Heart left ventricle (tissue), 16 donors: ENCODE data around the gene DDX25. TPM values are rescaled to one million over a fixed set of nuclear protein-coding genes. Genes with fewer than 3 reads are reported as not detected.
A peak's percentile ranks its signal among the peaks of the same experiment; 100 is the strongest.

Source experiments
- ATAC-seq, 4 donors: fragments of 200-7000 bp; cut with Tn5 transposase; one replicate each; pipeline ENCODE4 v1.9.1; 2020 to 2022; ENCODE audit warnings: moderate library complexity in 4 of 4, mild to moderate bottlenecking in 3 of 4, moderate number of reproducible peaks in 1 of 4
- DNase-seq, 5 donors: peaks; one replicate each; pipeline ENCODE4 v3.0.0-alpha.2; 2020
- H3K27ac ChIP-seq, 12 donors: fragments of 200-600 bp; sonication (generic) in 4 of 12; one replicate each; pipeline versions ENCODE4 v1.5.0 to v1.8.0; 2016 to 2022; ENCODE audit warnings: mild to moderate bottlenecking in 2 of 12
- H3K27me3 ChIP-seq, 9 donors: fragments of 200-600 bp; sonication (generic) in 2 of 9; one replicate each; pipeline versions ENCODE4 v1.5.1 to v1.8.0; 2016 to 2022; ENCODE audit warnings: mild to moderate bottlenecking in 3 of 9
- H3K36me3 ChIP-seq, 9 donors: fragments of 200-600 bp; sonication (generic) in 2 of 9; one replicate each; pipeline versions ENCODE4 v1.5.0 to v1.8.0; 2018 to 2022; ENCODE audit warnings: mild to moderate bottlenecking in 2 of 9
- H3K4me1 ChIP-seq, 12 donors: fragments of 200-600 bp; sonication (generic) in 4 of 12; one replicate each; pipeline versions ENCODE4 v1.5.0 to v1.8.0; 2016 to 2022; ENCODE audit warnings: mild to moderate bottlenecking in 3 of 12
- H3K4me3 ChIP-seq, 12 donors: fragments of 200-600 bp; sonication (generic) in 4 of 12; one replicate each; pipeline versions ENCODE4 v1.5.0 to v1.8.0; 2017 to 2022; ENCODE audit warnings: mild to moderate bottlenecking in 9 of 12, moderate library complexity in 4 of 12
- H3K9me3 ChIP-seq, 12 donors: fragments of 200-600 bp; sonication (generic) in 4 of 12; one replicate each; pipeline versions ENCODE4 v1.5.0 to v1.8.0; 2016 to 2022; ENCODE audit warnings: mild to moderate bottlenecking in 1 of 12
- CTCF ChIP-seq, 12 donors: fragments of 200-600 bp; sonication (generic) in 4 of 12; IDR thresholded peaks; one replicate each; pipeline versions ENCODE4 v1.5.0 to v1.8.0; 2018 to 2022; ENCODE audit warnings: antibody characterized with exemption in 12 of 12, mild to moderate bottlenecking in 5 of 12
- POLR2A ChIP-seq, 2 donors: fragments of 450-650 bp; IDR thresholded peaks; one replicate each; pipeline ENCODE4 v1.6.1; 2017; ENCODE audit warnings: antibody characterized with exemption in 2 of 2, mild to moderate bottlenecking in 2 of 2, moderate library complexity in 2 of 2
- WGBS, 4 donors: extraction: QIAGEN DNeasy Blood & Tissue Kit in 2 of 4; methylation state at CpG; one replicate each; pipeline versions ENCODE4 v1.1.5 to v1.1.7; 2013 to 2018; 5-methylcytosine and 5-hydroxymethylcytosine counted together
- intact Hi-C, 10 donors: fragments of 100-400 bp; cut with DNase I; formaldehyde crosslinking; loops; one replicate each; pipeline versions ENCODE4 v1.11.1 to v1.14.2; 2022
- polyA plus RNA-seq, 2 donors: library from polyadenylated mRNA; stranded (reverse); fragments of 200-250 nt; gene quantifications; one replicate each; pipeline ENCODE4 v1.2.3, GENCODE V29; 2013
- total RNA-seq, 9 donors: library from RNA; depleted of rRNA in 2 of 9; stranded (reverse); fragments of >200 nt in 2 of 9; fragmentation: NEBNext Ultra II Directional in 3 of 9; extraction: Animal tissue kit (Norgen Biotek cat#: 25700) in 3 of 9; gene quantifications; one replicate each; pipeline versions ENCODE4 v1.1.0 to v1.2.4, GENCODE V29; 2016 to 2023
- donor health status: ischemic (EF 13 %, LVEDD 7.1; RV severe dilation, severe dysfunction).
- donor health status: healthy with polysubstance abuse.
- donor health status: DM: no; HTN: yes; CAD: no.
- donor health status: DM: no; HTN: no; CAD: no.
- donor health status: ischemic (EF 25% LVEDD 6.9; RV normal size, moderate dysfunction).
- donor health status: ischemic (EF 25% LVEDD 5.7; RV mildly dilated, moderate dysfunction).
- donor health status: healthy.
- donor health status: DM: yes; HTN: yes; CAD: no.
- donor health status: ischemic (EF 35%, LVEDD 5.7; RV mildly dilated, moderate dysfunction).
- donor health status: nonischemic (EF 11% LVEDD 7.7; RV severe dilation, severe dysfunction).
- donor health status: DM: yes; HTN: yes; CAD: no.
- donor health status: PGD.
- donor health status: ischemic (EF 29% LVEDD 5.4; RV normal size, mild dysfunction).
- donor health status: nonischemic (EF 23%, LVEDD 6.1; RV moderate dilation, normal function).

DDX25 gene
- total and polyA plus RNA-seq, 11 donors, result not detected

GRCh38 chr11:125946712-125947418, 42.6 kb downstream of the DDX25 start:
- DNase-seq, result no peak
- Histone ChIP-seq H3K27me3 (peaks cover 0 to 7% (median 0%) of the 10 kb centered on the region in 9 donors), H3K4me3 (no peak overlapping the region), H3K4me1 (peaks cover 3 to 25% (median 17%) of the 10 kb centered on the region in 12 donors), H3K9me3 (no peaks in the 10 kb centered on the region), H3K27ac (no peak overlapping the region), H3K36me3 (no peaks in the 10 kb centered on the region)
- WGBS, 4 donors, result 92 to 97% (median 94%) methylated on average over 13 to 14 of the region's 14 CpGs
- ATAC-seq, result no peak
- intact Hi-C loops, result loop anchor here in 2 of 10 donors (10.0 kb wide), 1 partner anchor 108 kb away; no protein-coding TSS in a partner anchor
- TF ChIP-seq CTCF (IDR thresholded peaks at IDR 0.05), result no peak
- no peak for TF ChIP-seq POLR2A (IDR thresholded peaks at IDR 0.05)

DNA sequence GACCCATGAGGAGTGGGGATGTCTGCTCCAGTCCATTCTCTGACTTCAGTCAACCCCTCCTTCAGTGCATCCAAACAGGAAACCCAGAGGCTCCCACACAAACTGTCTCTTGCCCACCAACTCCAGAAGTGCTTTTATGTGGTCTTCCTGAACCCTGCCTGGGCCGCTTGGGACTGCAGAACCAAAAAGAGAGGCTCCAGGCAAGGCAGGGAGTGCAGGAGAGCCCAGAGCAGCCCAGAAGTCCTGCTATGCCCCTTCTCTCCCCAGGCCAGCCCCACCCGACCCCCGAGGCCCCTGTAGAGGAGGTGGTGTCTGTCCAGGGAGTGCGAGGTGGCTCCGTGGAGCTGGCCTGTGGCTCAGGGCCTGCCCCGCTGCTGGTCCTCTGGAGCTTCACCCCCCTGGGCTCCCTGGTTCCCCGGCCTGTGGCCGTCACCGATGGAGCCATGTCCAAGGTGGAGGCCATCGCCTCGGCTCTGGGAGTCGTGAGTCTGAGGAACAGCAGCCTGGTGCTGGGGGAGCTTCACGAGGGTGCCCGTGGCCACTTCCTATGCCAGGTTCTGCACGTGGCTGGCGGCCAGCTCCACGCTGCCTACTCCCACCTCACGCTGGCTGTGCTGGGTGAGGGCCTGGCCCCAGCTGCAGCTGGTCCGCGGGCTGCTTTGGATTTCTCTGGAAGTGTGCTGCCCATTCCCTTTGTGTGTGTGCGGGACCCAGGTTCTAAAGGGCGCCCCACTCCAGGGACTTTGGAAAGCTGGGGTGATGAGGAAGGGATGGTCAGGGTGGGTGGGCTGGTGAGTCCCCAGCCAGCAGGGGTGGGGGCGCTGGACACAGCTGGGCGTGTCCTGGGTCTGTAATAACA, 43.3 kb downstream of the DDX25 start:
- Histone ChIP-seq H3K36me3 (no peaks in the 10 kb centered on the region), H3K9me3 (no peaks in the 10 kb centered on the region), H3K27ac (no peak overlapping the region), H3K4me3 (no peak overlapping the region), H3K27me3 (peaks cover 0 to 7% (median 0%) of the 10 kb centered on the region in 9 donors), H3K4me1 (peaks cover 3 to 25% (median 15%) of the 10 kb centered on the region in 12 donors)
- WGBS, 4 donors, result 90 to 95% (median 94%) methylated on average over 15 to 24 of the region's 24 CpGs
- no peak for TF ChIP-seq CTCF (IDR thresholded peaks at IDR 0.05)
- TF ChIP-seq POLR2A (IDR thresholded peaks at IDR 0.05), result no peak
- ATAC-seq (no peak), DNase-seq (peak in 1 of 5 donors; percentile 14)
- intact Hi-C loops, result loop anchor here in 2 of 10 donors (10.0 kb wide), 1 partner anchor 107 kb away; no protein-coding TSS in a partner anchor

DNA sequence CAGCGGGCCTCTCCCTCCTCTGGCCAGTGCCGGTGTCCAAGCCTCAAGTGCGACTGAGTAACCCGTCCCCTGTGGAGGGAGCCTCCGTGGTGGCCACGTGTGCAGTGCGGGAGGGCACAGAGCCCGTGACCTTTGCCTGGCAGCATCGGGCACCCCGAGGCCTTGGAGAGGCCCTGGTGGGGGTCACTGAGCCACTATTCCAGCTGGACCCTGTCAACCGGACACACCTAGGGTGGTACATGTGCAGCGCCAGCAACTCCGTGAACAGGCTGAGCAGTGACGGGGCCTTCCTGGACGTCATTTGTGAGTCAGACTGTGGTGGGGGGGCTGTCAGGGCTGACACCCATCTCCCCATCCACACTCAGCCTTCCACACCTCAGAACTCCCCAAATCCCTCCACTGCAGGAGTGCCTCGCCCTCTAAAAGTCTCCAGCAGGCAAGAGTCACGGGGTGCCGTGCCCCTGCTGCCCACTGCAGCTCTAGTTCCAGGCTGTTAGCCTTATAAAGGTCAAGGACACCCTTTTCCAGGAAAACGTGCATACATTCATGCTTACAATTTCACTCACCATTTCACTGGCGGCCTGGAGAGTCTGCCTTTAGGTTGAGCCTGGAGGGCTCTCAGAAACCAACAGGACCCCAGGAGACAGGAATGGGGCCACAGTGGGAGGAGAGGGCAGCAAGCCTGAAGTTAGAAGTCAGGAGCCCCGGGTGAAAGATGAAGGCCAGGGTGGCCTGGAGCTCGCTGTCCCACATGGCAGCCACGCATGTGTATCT, 44.2 kb downstream of the DDX25 start:
- 78 to 90% (median 86%) methylated on average over 21 to 23 of the region's 23 CpGs for WGBS, 4 donors
- Histone ChIP-seq H3K27me3 (peaks cover 0 to 7% (median 0%) of the 10 kb centered on the region in 9 donors), H3K4me1 (peaks cover 3 to 26% (median 16%) of the 10 kb centered on the region in 12 donors), H3K36me3 (no peaks in the 10 kb centered on the region), H3K27ac (no peak overlapping the region), H3K9me3 (no peaks in the 10 kb centered on the region), H3K4me3 (no peak overlapping the region)
- TF ChIP-seq POLR2A (IDR thresholded peaks at IDR 0.05) (no peak), CTCF (IDR thresholded peaks at IDR 0.05) (no peak)
- DNase-seq (peak in 1 of 5 donors; percentile 12), ATAC-seq (no peak)
- intact Hi-C loops, result loop anchor here in 2 of 10 donors (10.0 kb wide), 1 partner anchor 106 kb away; no protein-coding TSS in a partner anchor
